ENCODE results near the gene DNAJB5.
"Not testable (repeated sequence)": the region's sequence is repeated elsewhere in the genome, so short reads cannot be mapped to it uniquely, and the experiment has no call there.

The DNAJB5 gene

GRCh38 chr9:35023443-35023842 is 33.9 kb downstream of the DNAJB5 start:
- not testable (repeated sequence) for H3K4me3 ChIP-seq (ENCODE audit: low read depth in 1 of 5, low read length in 5 of 5); H3K27ac ChIP-seq (ENCODE audit: low read depth, low read length); H3K4me1 ChIP-seq (ENCODE audit: control insufficient read depth in 5 of 5, insufficient read depth in 5 of 5, low read length in 5 of 5); H3K9ac ChIP-seq (ENCODE audit: low read length in 5 of 5); H3K9me3 ChIP-seq (ENCODE audit: control insufficient read depth in 5 of 5, low read length in 5 of 5); H3K27me3 ChIP-seq (ENCODE audit: control insufficient read depth in 5 of 5, insufficient read depth in 4 of 5, low read length in 5 of 5)
- H3K36me3 ChIP-seq (ENCODE audit: control insufficient read depth in 5 of 5, insufficient read depth in 5 of 5, low read length in 5 of 5): peaks cover 4 to 29% (median 18%) of the 10 kb centered on the region in 5 donors

- Histone ChIP-seq H3K9me3 (ENCODE audit: control insufficient read depth in 5 of 5, low read length in 5 of 5) (no peaks in the 10 kb centered on the region), H3K4me1 (ENCODE audit: control insufficient read depth in 5 of 5, insufficient read depth in 5 of 5, low read length in 5 of 5) (no peaks in the 10 kb centered on the region), H3K27me3 (ENCODE audit: control insufficient read depth in 5 of 5, insufficient read depth in 4 of 5, low read length in 5 of 5) (no peaks in the 10 kb centered on the region), H3K27ac (ENCODE audit: low read depth, low read length) (no peak overlapping the region), H3K4me3 (ENCODE audit: low read depth in 1 of 5, low read length in 5 of 5) (no peak overlapping the region), H3K36me3 (ENCODE audit: control insufficient read depth in 5 of 5, insufficient read depth in 5 of 5, low read length in 5 of 5) (peaks cover 0 to 27% (median 14%) of the 10 kb centered on the region in 5 donors), H3K9ac (ENCODE audit: low read length in 5 of 5) (no peak overlapping the region)
Measured at GRCh38 chr9:35026671-35027070, 37.1 kb downstream of the DNAJB5 start.

GRCh38 chr9:35027374-35027773 is 37.8 kb downstream of the DNAJB5 start:
- Histone ChIP-seq H3K9me3 (ENCODE audit: control insufficient read depth in 5 of 5, low read length in 5 of 5) (no peaks in the 10 kb centered on the region), H3K36me3 (ENCODE audit: control insufficient read depth in 5 of 5, insufficient read depth in 5 of 5, low read length in 5 of 5) (peaks cover 0 to 24% (median 7%) of the 10 kb centered on the region in 5 donors), H3K27ac (ENCODE audit: low read depth, low read length) (no peak overlapping the region), H3K4me3 (ENCODE audit: low read depth in 1 of 5, low read length in 5 of 5) (no peak overlapping the region), H3K27me3 (ENCODE audit: control insufficient read depth in 5 of 5, insufficient read depth in 4 of 5, low read length in 5 of 5) (no peaks in the 10 kb centered on the region), H3K9ac (ENCODE audit: low read length in 5 of 5) (no peak overlapping the region), H3K4me1 (ENCODE audit: control insufficient read depth in 5 of 5, insufficient read depth in 5 of 5, low read length in 5 of 5) (no peaks in the 10 kb centered on the region)

- no peak overlapping the region for H3K4me3 ChIP-seq (ENCODE audit: low read depth in 1 of 5, low read length in 5 of 5)
- no peak overlapping the region for H3K27ac ChIP-seq (ENCODE audit: low read depth, low read length)
- peaks cover 2 to 24% (median 7%) of the 10 kb centered on the region in 5 donors for H3K36me3 ChIP-seq (ENCODE audit: control insufficient read depth in 5 of 5, insufficient read depth in 5 of 5, low read length in 5 of 5)
Measured at GRCh38 chr9:35027860-35028259, 38.3 kb downstream of the DNAJB5 start.

GRCh38 chr9:35028341-35028740 is 38.8 kb downstream of the DNAJB5 start:
- H3K9ac ChIP-seq (ENCODE audit: low read length in 5 of 5): no peak overlapping the region
- no peak overlapping the region for H3K4me3 ChIP-seq (ENCODE audit: low read depth in 1 of 5, low read length in 5 of 5)
- H3K27me3 ChIP-seq (ENCODE audit: control insufficient read depth in 5 of 5, insufficient read depth in 4 of 5, low read length in 5 of 5): no peaks in the 10 kb centered on the region
- no peak overlapping the region for H3K27ac ChIP-seq (ENCODE audit: low read depth, low read length)
- peaks cover 3 to 28% (median 7%) of the 10 kb centered on the region in 5 donors for H3K36me3 ChIP-seq (ENCODE audit: control insufficient read depth in 5 of 5, insufficient read depth in 5 of 5, low read length in 5 of 5)
- no peaks in the 10 kb centered on the region for H3K4me1 ChIP-seq (ENCODE audit: control insufficient read depth in 5 of 5, insufficient read depth in 5 of 5, low read length in 5 of 5)
- no peaks in the 10 kb centered on the region for H3K9me3 ChIP-seq (ENCODE audit: control insufficient read depth in 5 of 5, low read length in 5 of 5)

More at GRCh38 chr9:35027860-35028259, 38.3 kb downstream of the DNAJB5 start:
- H3K4me1 ChIP-seq (ENCODE audit: control insufficient read depth in 5 of 5, insufficient read depth in 5 of 5, low read length in 5 of 5): no peaks in the 10 kb centered on the region
- no peaks in the 10 kb centered on the region for H3K27me3 ChIP-seq (ENCODE audit: control insufficient read depth in 5 of 5, insufficient read depth in 4 of 5, low read length in 5 of 5)
- no peaks in the 10 kb centered on the region for H3K9me3 ChIP-seq (ENCODE audit: control insufficient read depth in 5 of 5, low read length in 5 of 5)
- no peak overlapping the region for H3K9ac ChIP-seq (ENCODE audit: low read length in 5 of 5)

- Histone ChIP-seq H3K9me3 (ENCODE audit: control insufficient read depth in 5 of 5, low read length in 5 of 5) (no peaks in the 10 kb centered on the region), H3K36me3 (ENCODE audit: control insufficient read depth in 5 of 5, insufficient read depth in 5 of 5, low read length in 5 of 5) (peaks cover 0 to 26% (median 7%) of the 10 kb centered on the region in 5 donors), H3K4me1 (ENCODE audit: control insufficient read depth in 5 of 5, insufficient read depth in 5 of 5, low read length in 5 of 5) (no peaks in the 10 kb centered on the region), H3K9ac (ENCODE audit: low read length in 5 of 5) (no peak overlapping the region), H3K4me3 (ENCODE audit: low read depth in 1 of 5, low read length in 5 of 5) (no peak overlapping the region), H3K27me3 (ENCODE audit: control insufficient read depth in 5 of 5, insufficient read depth in 4 of 5, low read length in 5 of 5) (no peaks in the 10 kb centered on the region), H3K27ac (ENCODE audit: low read depth, low read length) (no peak overlapping the region)
Measured at GRCh38 chr9:35029241-35029640, 39.7 kb downstream of the DNAJB5 start.

- Histone ChIP-seq H3K36me3 (ENCODE audit: control insufficient read depth in 5 of 5, insufficient read depth in 5 of 5, low read length in 5 of 5) (peaks cover 0 to 23% (median 7%) of the 10 kb centered on the region in 5 donors), H3K27ac (ENCODE audit: low read depth, low read length) (no peak overlapping the region), H3K9ac (ENCODE audit: low read length in 5 of 5) (no peak overlapping the region), H3K4me1 (ENCODE audit: control insufficient read depth in 5 of 5, insufficient read depth in 5 of 5, low read length in 5 of 5) (no peaks in the 10 kb centered on the region), H3K9me3 (ENCODE audit: control insufficient read depth in 5 of 5, low read length in 5 of 5) (no peaks in the 10 kb centered on the region), H3K4me3 (ENCODE audit: low read depth in 1 of 5, low read length in 5 of 5) (no peak overlapping the region), H3K27me3 (ENCODE audit: control insufficient read depth in 5 of 5, insufficient read depth in 4 of 5, low read length in 5 of 5) (no peaks in the 10 kb centered on the region)
Measured at GRCh38 chr9:35029852-35030251, 40.3 kb downstream of the DNAJB5 start.

- H3K9ac ChIP-seq (ENCODE audit: low read length in 5 of 5): no peak overlapping the region
- no peak overlapping the region for H3K27ac ChIP-seq (ENCODE audit: low read depth, low read length)
- peaks cover 0 to 12% (median 10%) of the 10 kb centered on the region in 5 donors for H3K4me1 ChIP-seq (ENCODE audit: control insufficient read depth in 5 of 5, insufficient read depth in 5 of 5, low read length in 5 of 5)
- no peaks in the 10 kb centered on the region for H3K27me3 ChIP-seq (ENCODE audit: control insufficient read depth in 5 of 5, insufficient read depth in 4 of 5, low read length in 5 of 5)
- H3K36me3 ChIP-seq (ENCODE audit: control insufficient read depth in 5 of 5, insufficient read depth in 5 of 5, low read length in 5 of 5): peaks cover 4 to 26% (median 11%) of the 10 kb centered on the region in 5 donors
- H3K4me3 ChIP-seq (ENCODE audit: low read depth in 1 of 5, low read length in 5 of 5): no peak overlapping the region
- no peaks in the 10 kb centered on the region for H3K9me3 ChIP-seq (ENCODE audit: control insufficient read depth in 5 of 5, low read length in 5 of 5)
Measured at GRCh38 chr9:35033101-35033500, 43.6 kb downstream of the DNAJB5 start.

- Histone ChIP-seq H3K9me3 (ENCODE audit: control insufficient read depth in 5 of 5, low read length in 5 of 5) (no peaks in the 10 kb centered on the region), H3K9ac (ENCODE audit: low read length in 5 of 5) (peak overlapping the region in 2 of 5 donors; percentile 51 to 58), H3K36me3 (ENCODE audit: control insufficient read depth in 5 of 5, insufficient read depth in 5 of 5, low read length in 5 of 5) (peaks cover 5 to 24% (median 11%) of the 10 kb centered on the region in 5 donors), H3K4me3 (ENCODE audit: low read depth in 1 of 5, low read length in 5 of 5) (peak overlapping the region in 4 of 5 donors; percentile 30 to 53 (median 42)), H3K27me3 (ENCODE audit: control insufficient read depth in 5 of 5, insufficient read depth in 4 of 5, low read length in 5 of 5) (no peaks in the 10 kb centered on the region), H3K4me1 (ENCODE audit: control insufficient read depth in 5 of 5, insufficient read depth in 5 of 5, low read length in 5 of 5) (peaks cover 0 to 12% (median 10%) of the 10 kb centered on the region in 5 donors), H3K27ac (ENCODE audit: low read depth, low read length) (no peak overlapping the region)
Measured at GRCh38 chr9:35035851-35036701, 46.5 kb downstream of the DNAJB5 start.

GRCh38 chr9:35042081-35042604 is 52.6 kb downstream of the DNAJB5 start:
- no peak overlapping the region for H3K27ac ChIP-seq (ENCODE audit: low read depth, low read length)
- no peaks in the 10 kb centered on the region for H3K27me3 ChIP-seq (ENCODE audit: control insufficient read depth in 5 of 5, insufficient read depth in 4 of 5, low read length in 5 of 5)
- H3K9me3 ChIP-seq (ENCODE audit: control insufficient read depth in 5 of 5, low read length in 5 of 5): no peaks in the 10 kb centered on the region
- no peak overlapping the region for H3K4me3 ChIP-seq (ENCODE audit: low read depth in 1 of 5, low read length in 5 of 5)
- H3K4me1 ChIP-seq (ENCODE audit: control insufficient read depth in 5 of 5, insufficient read depth in 5 of 5, low read length in 5 of 5): peaks cover 0 to 7% (median 4%) of the 10 kb centered on the region in 5 donors
- peaks cover 0 to 44% (median 33%) of the 10 kb centered on the region in 5 donors for H3K36me3 ChIP-seq (ENCODE audit: control insufficient read depth in 5 of 5, insufficient read depth in 5 of 5, low read length in 5 of 5)
- H3K9ac ChIP-seq (ENCODE audit: low read length in 5 of 5): no peak overlapping the region

All from subcutaneous abdominal adipose tissue (tissue), 5 donors.